ENCODE data around the gene MET.
"Not testable (repeated sequence)": the region's sequence is repeated elsewhere in the genome, so short reads cannot be mapped to it uniquely, and the experiment has no call there.

MET gene

DNA sequence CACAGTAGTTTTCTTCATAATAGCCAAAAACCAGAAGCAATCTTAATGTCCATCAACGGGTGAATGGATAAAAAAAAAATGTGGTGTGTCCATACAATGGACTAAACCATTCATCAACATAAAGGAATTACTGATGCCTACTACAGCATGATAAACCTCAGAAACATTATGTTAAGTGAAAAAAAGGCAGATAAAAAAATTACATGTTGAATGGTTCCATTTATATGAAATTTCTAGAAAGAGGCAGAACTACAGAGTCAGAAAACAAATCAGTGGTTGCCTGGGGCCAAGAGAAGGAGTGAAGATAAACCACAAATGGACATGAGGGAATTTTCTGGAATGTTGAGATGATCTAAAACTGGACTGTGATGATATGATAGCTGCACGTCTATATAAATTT, 115.9 kb downstream of the MET start:
- no peak for DNase-seq

DNA sequence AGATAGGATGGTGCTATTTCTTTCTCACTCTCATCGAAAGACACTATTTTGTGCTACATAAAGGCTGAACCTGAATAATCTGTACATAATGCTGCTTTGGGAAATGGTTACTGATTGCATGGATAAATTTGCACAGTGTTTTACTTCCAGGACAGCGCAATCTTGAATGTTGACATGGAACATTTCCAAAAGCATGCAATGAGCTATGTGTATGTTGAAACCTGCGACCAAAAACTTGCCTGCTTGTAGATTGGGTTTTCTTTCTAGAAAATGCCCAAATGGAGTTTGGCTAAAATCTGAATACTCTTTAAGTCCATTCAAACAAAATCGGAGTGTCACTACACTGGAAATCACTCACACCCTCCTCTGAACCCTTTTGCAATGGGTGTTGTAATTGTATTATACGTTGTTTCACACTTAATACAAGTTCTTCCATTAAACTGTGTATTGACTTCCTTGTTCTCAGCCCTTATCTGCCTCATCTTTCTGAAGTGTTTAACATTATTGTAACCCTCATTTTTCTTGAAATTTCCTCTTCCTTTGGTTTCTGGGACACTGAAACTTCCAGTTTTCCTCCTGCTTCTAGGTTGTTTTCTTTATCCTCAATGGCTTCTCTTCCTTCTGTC, 116.7 kb downstream of the MET start:
- no peak for DNase-seq

DNA sequence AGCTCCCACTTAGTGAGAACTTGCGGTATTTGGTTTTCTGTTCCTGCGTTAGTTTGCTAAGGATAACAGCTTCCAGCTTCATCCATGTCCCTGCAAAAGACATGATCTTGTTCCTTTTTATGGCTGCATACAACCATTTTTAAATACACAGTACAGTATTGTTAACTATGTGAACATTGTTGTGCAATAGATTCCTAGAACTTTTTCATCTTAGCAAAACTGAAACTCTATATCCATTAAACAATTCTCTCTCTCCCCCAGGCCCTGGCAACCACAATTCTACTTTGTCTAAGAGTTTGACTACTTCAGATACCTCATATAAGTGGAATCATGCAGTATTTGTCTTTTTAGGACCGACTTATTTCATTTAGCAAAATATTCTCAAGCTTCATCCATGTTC, 118.0 kb downstream of the MET start:
- no peak for DNase-seq

DNA sequence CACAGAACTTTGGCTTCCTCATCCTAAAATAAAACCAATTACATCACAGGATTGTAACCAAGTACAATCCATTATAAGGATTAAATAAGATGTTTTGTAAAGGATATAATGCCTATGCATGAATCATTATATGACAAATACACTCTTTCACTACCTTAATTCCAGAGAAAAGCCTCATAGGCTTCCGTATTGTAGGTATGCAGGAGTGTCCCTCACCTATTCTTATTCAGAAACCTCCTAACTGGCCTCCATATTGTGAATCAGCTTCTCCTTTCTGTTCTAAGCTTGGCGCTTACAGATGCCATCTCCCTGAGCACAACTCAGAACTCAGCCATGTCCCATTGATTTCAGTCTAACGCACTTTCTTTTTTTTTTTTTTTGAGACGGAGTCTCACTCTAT, 120.8 kb downstream of the MET start:
- DNase-seq, result no peak

DNA sequence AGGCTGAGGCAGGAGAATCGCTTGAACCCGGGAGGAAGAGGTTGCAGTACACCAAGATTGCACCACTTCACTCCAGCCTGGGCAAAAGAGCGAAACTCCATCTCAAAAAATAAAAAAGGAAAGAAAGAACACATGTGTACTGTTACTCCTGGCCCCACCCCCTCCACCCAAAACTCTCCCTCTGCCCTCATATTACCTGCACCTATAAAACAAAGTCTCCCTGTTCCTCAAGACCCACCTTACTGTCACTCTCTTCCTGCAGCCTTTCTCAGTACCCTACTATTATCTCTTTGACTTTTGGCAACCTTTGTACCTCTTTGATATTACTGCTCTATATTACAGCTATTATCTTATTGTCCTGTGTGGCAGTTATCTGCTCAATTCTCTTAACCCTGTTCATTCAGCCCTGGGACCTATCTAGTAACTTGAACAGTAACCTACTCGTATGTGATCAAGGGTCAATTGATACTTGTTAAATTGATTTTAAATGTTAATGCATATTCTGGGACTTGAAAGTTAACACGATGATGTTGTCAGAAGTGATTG, 121.9 kb downstream of the MET start:
- no peak for DNase-seq

DNA sequence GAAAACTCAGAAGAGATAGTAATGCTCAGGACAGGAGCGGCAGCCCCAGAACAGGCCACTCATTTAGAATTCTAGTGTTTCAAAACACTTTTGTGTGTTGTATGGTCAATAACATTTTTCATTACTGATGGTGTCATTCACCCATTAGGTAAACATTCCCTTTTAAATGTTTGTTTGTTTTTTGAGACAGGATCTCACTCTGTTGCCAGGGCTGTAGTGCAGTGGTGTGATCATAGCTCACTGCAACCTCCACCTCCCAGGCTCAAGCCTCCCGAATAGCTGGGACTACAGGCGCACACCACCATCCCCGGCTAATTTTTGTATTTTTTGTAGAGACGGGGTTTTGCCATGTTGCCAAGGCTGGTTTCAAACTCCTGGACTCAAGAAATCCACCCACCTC, 124.5 kb downstream of the MET start:
- DNase-seq, result no peak

DNA sequence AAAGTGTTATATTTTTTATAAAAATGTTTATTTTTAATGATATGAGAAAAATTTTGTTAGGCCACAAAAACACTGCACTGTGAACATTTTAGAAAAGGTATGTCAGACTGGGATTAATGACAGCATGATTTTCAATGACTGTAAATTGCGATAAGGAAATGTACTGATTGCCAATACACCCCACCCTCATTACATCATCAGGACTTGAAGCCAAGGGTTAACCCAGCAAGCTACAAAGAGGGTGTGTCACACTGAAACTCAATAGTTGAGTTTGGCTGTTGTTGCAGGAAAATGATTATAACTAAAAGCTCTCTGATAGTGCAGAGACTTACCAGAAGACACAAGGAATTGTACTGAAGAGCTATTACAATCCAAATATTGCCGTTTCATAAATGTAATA, 125.6 kb downstream of the MET start:
- no peak for DNase-seq

DNA sequence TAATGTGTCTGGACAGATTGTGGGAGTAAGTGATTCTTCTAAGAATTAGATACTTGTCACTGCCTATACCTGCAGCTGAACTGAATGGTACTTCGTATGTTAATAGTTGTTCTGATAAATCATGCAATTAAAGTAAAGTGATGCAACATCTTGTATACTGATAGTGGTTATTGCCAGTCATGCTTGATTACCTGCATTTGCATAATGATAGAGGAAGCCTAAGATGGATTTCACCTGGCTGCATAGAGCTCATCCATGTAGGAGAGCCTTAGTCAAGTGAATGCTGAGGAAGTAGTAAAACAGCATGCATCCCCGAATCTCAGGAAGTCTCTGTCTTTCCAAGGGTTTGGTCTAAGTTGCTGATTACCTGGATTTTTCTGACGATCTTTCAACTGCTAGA, 126.2 kb downstream of the MET start:
- no peak for DNase-seq

DNA sequence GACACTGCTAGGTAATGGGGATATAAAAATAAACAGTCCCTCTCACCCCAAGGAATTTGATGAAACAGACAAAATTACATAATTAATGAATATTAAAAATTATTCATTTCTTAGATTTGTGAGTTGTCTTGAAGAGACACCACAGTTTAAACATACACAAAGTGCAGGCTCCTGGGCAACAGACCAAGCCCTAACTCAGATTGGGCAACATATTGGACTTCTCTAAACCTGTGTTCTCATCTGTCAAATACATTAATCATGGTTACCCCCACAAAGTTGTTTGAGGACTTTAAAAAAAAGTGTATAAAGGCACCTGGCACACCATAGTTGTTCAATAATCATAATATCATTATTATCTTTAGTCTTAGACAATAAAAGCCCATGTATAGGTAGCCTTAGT, 127.9 kb downstream of the MET start:
- no peak for DNase-seq

DNA sequence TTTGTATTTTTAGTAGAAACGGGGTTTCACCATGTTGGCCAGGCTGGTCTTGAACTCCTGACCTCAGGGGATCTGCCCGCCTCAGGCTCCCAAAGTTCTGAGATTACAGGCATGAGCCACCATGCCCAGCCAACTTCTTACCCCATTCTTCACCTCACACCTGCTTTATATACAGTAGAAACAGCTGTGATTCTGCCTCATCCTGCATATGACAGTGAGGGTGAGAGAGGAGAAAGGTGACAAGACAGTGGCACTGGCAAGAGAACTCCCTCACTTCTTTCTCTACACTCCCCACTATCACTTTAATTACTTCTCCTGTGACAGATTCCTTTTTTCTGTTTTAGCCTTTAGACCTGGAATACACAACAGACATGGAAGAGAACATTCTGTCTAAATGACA, 128.6 kb downstream of the MET start:
- no peak for DNase-seq

DNA sequence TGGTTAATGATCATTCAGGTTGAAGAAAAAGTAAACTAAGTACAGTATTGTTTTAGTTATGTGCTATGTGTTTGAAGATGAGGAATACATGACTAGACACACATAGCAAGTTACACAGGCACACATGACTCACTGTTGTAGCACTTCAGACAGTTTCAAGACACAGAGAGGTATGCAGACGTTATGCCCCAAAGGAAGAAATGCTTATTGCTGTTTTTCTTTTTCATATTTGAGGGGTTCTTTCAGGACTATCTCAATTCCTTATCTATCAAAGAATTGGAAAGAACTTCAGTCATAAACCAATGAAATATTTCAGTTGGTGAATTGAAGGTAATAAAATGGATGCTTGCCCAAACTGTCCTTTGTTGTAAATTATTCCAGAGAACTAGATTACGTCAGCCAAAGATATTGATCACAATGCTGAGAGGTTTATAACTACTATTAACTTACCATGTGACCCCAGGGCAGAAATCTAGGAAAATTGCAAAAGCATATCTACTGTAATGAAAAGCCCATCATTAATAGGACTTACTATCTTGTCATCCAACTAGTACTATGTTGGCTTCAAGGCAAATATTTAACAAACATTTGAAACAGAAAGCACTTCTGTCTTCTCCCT, 129.2 kb downstream of the MET start:
- no peak for DNase-seq

DNA sequence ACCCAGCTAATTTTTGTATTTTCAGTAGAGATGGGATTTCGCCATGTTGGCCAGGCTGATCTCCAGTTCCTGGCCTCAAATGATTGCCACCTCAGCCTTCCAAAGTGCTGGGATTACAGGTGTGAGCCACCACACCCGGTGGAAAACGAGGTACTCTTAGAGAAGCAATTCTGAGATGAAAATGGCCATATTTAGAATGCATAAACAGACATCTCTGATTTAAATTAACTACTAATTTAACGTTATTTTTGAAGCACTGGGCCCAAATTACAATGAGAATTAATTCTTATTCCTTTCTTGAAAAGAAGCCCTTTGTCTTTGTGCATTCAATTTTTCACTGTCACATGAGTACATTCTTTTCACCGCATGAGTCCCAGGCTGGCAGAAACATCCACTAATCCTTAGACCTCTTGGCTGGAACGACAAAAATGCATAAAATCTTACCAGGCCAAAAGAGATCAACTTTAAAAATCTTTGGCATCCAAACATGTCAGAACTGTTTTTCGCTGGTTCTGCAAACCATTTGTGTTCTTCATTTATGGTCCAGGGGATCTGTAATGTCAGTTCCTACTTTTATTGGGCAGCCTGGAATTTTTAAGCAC, 130.2 kb downstream of the MET start:
- no peak for DNase-seq

DNA sequence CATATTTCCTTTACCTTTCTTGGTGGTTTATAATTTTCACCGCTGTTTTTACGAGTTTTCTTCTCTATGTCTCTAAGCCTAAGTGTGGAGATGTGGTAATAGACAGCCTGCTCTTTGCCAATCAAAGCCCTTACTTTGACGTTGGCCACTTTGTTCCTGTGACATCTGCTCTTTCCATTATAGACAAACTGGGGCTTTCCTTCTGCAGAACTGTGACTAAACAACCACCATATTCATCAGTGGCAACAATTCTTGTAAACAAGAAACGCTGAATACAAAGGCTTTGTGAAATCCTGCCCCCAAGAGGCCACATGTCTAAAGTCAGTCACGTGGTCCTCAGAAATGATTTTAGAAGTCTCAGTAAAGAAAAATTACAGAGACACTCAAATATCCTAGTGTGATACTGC, 130.8 kb downstream of the MET start:
- peak; percentile 35 for DNase-seq

DNA sequence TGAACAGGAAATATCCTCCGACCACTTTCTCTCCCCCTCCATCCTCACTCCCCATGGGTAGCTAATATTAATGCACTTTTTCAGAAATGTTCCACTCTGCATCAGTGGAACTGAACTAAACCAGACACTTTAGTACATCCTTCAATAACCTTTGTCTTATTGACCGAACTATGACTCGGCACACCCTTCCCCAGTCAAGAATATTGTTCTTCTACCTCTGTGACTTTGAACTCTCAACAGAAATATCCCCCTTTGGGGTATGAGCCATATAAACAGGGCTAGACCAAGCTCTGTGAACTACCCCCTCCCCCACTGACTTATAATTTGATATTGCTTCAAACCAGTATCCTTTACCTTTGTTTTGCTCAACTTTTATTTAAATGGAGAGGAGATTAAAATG, 132.5 kb downstream of the MET start:
- no peak for DNase-seq

DNA sequence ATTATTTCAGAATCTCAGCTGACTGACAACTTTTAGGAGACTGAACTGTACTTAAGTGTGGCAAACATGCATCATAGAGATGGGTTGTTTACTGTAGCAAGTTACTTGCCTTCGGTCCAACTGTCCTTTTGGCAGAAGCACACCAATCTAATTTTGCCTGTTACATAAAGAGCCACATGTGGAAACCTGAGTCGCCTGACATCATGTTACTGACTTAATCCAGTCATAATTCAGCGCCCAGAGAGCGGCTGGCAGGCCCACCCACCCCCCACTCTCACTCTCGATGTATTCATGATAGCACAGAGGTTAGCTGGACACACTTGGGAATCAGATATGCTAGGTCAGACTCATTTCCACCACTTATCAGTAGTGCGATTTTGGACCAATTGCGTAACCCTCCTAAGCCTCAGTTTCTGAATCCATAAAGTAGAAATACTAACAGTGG, 133.1 kb downstream of the MET start:
- no peak for DNase-seq

DNA sequence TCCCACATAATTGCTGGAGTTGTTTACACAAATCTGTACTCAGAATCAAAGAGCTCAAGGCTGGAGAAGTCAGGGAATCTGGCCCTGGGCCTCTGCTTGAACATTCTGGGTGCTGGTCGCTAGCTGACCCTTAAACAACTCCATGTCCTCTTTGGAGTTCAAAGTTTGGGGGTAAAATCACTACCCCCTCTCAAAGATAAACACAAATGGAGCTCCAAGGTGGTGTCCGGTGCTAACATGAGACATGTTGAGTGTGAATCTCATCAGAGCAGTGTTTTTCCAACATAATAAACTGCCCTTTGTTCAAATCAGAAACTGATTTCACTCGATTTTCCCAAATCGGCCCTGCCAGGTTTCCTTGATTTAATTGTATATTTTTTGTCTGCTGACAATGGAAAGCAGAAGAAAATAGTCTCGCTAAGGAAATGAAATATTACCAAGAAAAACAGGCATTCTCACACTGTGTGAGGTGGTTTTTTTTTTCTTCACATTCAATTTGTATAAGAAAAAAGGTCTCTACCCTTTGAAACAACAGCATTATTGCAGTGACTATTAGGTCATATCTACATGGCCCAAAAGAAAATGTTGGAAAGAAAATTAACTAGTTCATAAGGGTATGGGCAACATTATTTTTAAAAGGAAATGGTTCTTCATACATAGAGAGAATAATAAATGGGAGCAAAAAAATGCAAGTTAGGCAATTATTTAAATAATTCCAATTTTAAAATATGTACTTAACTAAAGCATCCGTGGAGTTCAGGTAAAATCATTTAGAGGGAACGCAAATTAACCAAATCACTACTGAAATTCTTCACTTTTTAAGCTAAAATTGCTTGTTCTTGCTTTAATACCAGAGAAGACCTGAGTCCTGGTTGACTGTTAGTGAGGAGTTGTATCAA, 134.3 kb downstream of the MET start:
- no peak for DNase-seq

DNA sequence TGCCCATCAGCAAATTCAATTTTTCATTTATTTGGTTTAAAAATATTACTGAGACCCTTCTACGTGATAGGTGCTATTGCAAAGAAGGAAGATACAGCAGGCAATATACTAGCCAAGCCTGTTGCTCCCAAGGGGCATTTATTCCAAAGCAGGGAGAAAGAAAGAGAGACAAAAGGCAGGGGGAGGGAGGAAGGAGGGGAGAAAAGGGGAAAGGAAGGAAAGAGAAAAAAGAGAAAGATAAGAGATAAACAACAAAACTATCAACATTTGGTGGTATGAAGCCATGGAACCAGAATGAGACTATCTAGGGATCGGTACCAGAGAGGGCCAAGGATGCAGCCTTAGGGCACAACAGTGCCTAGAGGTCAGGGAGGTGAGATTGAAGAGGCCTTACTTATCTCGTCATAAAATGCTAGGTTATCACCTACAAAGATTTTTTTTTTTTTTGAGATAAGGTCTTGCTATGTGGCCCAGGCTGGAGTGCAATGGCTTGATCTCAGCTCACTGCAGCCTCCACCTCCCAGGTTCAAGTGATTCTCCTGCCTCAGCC, 135.1 kb downstream of the MET start:
- DNase-seq, result no peak

DNA sequence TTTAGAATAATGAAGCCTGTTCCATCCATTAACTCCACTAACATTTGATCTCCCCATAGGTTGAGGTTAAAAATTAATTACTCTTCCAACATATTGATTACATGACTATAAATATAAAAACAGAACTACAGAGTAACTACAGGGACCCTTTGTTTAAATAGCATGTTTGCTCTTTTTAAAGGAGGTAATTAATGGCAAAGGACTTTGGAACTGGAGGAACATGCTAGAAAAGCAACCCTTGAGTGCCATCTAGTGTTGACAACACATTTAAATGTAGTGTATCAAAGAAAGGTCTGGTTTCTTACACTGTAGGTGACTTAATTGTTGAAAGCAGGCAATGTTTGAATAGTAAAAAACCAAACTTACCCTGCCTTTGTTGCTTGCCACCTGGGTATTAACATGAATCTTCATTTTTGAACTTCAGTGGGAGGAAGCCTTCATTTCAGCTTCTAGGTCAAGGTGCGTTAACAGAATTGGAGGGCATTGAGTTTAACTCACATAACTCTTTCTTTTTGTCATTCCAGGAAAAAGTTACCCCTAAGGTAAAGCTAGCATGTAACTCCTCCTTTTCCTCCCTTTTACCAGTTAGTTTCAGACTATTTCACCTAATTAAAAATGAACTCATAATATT, 137.8 kb downstream of the MET start:
- peak; percentile 67 for DNase-seq

DNA sequence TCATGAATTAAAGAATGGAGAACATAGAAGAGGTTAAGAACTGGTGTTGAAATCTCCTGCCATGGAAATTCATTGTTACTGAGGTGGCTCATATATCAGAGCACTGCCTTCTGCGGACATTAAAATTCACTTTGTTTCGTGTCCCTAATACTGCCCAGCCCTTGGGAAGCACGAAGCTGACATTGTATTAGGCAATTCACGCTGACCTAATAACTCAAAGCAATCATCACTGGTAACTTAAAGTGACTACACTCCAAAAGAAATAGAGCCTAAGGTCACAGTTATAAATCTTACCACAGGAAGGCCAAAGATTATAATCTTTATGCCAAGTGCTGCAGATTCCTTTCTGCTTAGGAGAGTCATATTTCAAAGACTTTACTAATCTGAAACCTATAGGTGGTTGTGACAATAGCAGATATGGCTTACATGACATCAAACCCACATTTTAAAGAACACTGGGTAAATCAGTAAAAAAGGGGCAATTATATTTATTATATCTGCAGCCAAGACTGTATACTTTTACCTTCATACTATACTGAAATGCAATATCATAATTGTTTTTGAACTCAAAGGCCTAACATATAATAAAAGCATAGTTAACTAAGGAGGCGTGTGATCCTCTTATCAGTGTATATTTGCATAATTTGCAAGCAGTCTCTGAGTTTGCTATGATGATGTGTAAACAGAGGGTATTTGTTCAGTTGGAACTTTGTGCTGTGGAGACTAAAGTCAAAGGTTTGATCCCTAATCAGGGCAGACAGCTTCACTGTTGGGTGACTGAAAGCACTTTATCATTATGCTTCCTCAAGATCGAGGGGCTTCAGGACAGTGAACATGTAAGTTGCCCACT, 138.5 kb downstream of the MET start:
- no peak for DNase-seq

DNA sequence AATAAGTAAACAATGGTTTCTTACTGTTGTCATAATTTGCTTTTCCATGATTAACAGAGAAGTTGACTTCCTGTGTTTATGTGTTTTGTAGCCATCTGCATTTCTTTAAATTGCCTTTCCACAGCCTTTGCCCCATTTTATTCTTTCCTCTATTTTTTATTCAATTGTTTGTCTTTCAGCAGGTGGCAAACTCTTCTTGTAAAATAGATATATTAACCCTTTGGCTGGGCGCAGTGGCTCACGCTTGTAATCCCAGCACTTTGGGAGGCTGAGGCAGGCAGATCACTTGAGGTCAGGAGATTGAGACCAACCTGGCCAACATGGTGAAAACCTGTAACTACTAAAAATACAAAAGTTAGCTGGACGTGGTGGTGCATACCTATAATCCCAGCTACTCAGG, 139.8 kb downstream of the MET start:
- no peak for DNase-seq

DNA sequence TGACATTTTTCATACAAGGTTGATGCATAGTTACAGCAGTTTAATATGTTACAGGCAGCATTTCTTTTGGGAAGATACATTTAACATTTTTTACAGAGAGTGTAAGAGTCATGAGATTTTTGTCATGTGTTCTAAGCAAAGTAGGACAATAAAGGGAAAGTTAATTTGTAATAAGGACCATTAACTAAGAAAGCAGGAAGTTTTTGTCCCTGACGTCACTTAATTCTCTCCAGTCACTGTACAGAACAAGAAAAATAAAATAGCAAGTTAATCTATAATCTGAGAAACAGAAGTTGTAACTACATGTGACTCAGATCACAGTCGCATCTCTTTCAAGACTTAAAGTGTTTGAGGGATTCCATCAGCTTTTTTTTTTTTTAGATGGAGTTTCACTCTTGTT, 140.9 kb downstream of the MET start:
- no peak for DNase-seq

DNA sequence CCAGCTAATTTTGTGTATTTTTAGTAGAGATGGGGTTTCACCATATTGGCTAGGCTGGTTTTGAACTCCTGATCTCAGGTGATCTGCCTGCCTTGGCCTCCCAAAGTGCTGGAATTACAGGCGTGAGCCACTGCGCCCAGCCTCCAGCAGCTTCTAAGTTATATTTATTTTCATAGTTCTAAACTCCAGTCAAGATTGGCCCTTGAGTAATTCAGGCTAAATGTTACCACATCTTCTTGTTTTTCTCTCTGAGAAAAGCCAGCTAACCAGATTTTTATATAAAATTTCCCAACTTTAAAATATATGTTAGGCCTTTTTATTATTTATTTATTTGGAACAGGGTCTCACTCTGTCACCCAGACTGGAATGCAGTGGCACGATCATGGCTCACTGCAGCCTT, 141.4 kb downstream of the MET start:
- not testable (repeated sequence) for DNase-seq
